GM19438 (cell line): ENCODE measurements around the gene TIGD1.

Experiments used
- ATAC-seq: cut with Tn5 transposase; IDR thresholded peaks from one replicate; pipeline ENCODE4 v1.9.1; 2021; ENCODE audit warnings: low read depth; ENCODE audit not compliant: unreplicated experiment

Gene TIGD1

GRCh38 chr2:232524771-232525170, 25.6 kb downstream of the TIGD1 start:
- ATAC-seq = no peak

GRCh38 chr2:232523682-232524597, 26.4 kb downstream of the TIGD1 start:
- ATAC-seq = no peak

GRCh38 chr2:232523402-232523681, 27.0 kb downstream of the TIGD1 start:
- ATAC-seq = no peak

- no peak for ATAC-seq
Observed at GRCh38 chr2:232522623-232523401, 27.5 kb downstream of the TIGD1 start.

GRCh38 chr2:232521959-232522622, 28.3 kb downstream of the TIGD1 start:
- no peak for ATAC-seq

GRCh38 chr2:232521098-232521497, 29.3 kb downstream of the TIGD1 start:
- ATAC-seq = no peak

GRCh38 chr2:232520489-232520888, 29.9 kb downstream of the TIGD1 start:
- no peak for ATAC-seq

- no peak for ATAC-seq
Observed at GRCh38 chr2:232519581-232520438, 30.5 kb downstream of the TIGD1 start, which contains the start of gene PRSS56. Gene PRSS56 (plus strand): TSS chr2:232520388. CDS start chr2:232520599, 211 bp downstream.

- ATAC-seq = no peak
Observed at GRCh38 chr2:232518844-232519243, 31.5 kb downstream of the TIGD1 start.

- no peak for ATAC-seq
Observed at GRCh38 chr2:232516551-232516950, 33.8 kb downstream of the TIGD1 start.

- ATAC-seq = no peak
Observed at GRCh38 chr2:232515639-232516038, 34.7 kb downstream of the TIGD1 start.

- ATAC-seq = no peak
Observed at GRCh38 chr2:232513353-232513752, 37.0 kb downstream of the TIGD1 start.

- ATAC-seq = no peak
Observed at GRCh38 chr2:232512602-232513001, 37.8 kb downstream of the TIGD1 start.

GRCh38 chr2:232511336-232511890, 38.9 kb downstream of the TIGD1 start:
- ATAC-seq = no peak

- no peak for ATAC-seq
Observed at GRCh38 chr2:232508251-232508650, 42.1 kb downstream of the TIGD1 start.

GRCh38 chr2:232506709-232507108, 43.6 kb downstream of the TIGD1 start:
- ATAC-seq = no peak

GRCh38 chr2:232505856-232506255, 44.5 kb downstream of the TIGD1 start:
- ATAC-seq = no peak

GRCh38 chr2:232504438-232504837, 45.9 kb downstream of the TIGD1 start:
- ATAC-seq = no peak

GRCh38 chr2:232503809-232504323, 46.5 kb downstream of the TIGD1 start:
- ATAC-seq = no peak
